ENCODE results near the gene ZBTB7C.

- TF ChIP-seq TARDBP (IDR thresholded peaks at IDR 0.05) (no peak), ZNF384 (IDR thresholded peaks at IDR 0.05) (no peak), SP1 (IDR thresholded peaks at IDR 0.05) (no peak), FOXA1 (IDR thresholded peaks at IDR 0.05) (no peak), FOXK2 (IDR thresholded peaks at IDR 0.05) (no peak), LEF1 (IDR thresholded peaks at IDR 0.05; ENCODE audit: borderline replicate concordance) (no peak)
Observed at GRCh38 chr18:48321121-48321520, 88.1 kb downstream of the ZBTB7C start.
